NOMO-1 treated with dmso at 0.1 percent for 144 hours (cell line): ENCODE measurements around the gene ZNF764.
A peak's percentile ranks its signal among the peaks of the same experiment; 100 is the strongest.

ENCODE experiments used
- DNase-seq: peaks from one replicate; lab custom pipeline; 2025; ENCODE audit not compliant: unreplicated experiment; lab: John Stamatoyannopoulos, UW

The ZNF764 gene

DNA sequence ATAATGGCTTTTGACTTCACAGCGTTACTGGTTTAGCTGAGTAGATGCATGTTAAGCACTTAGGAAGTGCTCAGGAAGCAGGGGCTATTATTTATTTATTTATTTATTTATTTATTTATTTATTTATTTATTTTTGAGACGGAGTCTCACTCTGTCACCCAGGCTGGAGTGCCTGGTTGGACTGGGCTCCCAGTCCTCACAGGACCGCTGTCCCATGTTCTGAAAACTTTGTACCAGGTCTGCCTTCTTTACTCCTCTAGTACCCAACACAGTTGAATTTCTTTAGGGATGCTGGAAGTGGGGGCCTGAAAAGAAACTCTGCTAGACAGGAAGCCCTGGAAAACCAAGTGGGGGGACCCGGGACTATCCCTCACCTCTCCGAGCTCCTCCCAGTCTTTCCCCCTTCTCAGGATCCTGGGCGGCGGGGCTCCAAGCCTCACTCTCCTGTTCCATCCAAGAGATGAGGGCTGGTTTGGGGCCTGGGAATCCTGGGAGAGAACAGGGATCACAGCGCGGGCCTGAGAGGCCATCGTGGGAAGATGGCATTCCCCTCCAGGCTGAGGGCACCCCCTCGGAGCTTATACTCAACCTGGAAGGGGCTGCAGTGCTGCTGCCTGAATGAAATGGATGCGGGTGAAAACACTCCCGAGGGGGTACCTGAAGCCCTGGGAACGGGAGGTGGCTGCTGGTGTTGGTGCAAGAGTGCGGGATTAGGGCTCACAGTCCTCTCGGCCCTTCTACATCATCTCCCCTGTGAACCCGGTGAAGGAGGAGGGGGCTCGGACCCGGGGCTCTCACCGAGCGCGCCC lies 12.7 kb upstream of the ZNF764 start:
- DNase-seq: no peak

DNA sequence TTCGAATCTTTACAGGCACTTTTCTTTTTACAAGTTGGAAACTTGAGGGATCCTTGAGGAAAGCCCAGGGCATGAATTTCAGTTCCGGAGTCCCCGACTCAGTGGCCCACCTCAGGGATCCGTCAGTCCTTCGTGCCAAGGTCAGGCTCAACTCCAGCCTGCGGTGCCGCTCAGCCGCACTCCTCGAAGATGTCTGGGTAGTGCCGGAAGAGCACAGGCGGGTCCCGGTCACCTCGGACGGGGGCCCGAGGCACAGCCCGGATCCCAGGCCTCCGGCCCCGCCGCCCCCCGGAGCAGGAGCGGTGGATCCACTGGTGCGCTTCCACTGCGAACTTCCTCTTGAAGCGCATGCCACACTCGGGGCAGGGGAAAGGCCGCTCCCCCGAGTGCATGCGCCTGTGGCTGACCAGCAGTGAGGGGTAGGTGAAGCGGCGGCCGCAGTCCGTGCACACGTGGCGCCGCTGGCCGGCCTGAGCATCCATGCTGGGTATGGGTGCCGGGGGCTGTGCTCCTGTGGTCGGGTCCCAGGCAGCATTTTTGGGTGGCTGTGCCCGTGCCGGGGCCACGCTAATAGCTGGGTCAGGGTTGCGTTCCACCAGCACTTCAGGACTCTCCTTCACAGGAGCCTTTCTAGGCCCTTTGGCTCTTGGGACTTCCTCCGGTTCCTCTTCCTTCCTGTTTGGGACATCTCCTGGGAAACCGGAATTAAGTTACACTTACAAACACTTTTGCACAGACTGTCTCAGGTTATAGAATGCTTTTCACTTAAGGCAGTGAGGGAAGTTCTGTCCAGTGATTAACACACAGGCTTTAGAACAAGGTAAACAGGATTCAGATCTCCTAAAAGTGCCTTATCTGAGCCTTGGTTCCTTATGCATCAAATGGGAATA lies 11.8 kb upstream of the ZNF764 start:
- no peak for DNase-seq

DNA sequence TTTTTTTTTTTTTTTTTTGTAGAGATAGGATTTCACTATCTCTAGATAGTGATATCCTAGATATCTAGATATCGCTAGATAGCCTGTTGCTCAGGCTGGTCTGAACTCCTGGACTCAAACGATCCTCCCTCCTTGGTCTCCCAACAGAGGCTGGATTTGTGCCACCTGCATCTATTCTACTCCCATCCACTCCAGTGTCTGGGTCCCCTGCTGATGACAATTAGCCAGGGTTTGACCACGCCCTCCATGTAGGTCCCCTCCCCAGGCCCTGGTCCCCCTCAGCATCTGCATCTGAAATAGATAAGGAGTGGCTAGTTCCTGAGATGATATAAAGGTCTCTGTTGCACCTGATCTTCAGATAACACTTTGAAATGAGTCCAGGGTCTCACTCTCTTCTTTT lies 11.1 kb upstream of the ZNF764 start:
- DNase-seq: no peak

DNA sequence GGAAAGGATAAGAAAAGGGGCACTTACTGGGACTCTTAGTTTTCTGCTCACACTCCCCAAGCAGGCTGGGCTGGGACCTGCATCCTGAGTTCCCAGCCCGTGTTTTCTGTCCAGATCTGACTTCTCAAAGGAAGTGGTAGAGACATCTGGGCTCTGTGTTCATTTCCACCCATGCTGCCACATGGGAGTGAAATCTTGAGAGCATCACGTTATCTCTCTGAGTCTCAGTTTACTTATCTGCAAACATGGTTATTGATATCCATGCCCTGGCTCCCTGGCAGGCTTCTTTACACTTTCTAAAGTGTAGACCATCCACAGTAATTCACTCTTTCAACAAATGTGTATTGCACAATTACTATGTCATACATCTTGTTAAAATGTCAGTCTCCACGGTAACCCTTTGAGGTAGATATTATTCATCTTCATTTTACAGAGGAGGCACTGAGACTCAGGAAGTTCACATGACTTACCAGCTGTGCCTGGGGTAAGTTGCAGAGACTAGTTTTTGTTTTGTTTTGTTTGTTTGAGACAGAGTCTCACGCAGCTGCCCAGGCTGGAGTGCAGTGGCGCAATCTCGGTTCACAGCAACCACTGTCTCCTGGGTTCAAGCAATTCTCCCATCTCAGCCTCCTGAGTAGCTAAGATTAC lies 9.9 kb upstream of the ZNF764 start:
- peak; percentile 85 for DNase-seq

DNA sequence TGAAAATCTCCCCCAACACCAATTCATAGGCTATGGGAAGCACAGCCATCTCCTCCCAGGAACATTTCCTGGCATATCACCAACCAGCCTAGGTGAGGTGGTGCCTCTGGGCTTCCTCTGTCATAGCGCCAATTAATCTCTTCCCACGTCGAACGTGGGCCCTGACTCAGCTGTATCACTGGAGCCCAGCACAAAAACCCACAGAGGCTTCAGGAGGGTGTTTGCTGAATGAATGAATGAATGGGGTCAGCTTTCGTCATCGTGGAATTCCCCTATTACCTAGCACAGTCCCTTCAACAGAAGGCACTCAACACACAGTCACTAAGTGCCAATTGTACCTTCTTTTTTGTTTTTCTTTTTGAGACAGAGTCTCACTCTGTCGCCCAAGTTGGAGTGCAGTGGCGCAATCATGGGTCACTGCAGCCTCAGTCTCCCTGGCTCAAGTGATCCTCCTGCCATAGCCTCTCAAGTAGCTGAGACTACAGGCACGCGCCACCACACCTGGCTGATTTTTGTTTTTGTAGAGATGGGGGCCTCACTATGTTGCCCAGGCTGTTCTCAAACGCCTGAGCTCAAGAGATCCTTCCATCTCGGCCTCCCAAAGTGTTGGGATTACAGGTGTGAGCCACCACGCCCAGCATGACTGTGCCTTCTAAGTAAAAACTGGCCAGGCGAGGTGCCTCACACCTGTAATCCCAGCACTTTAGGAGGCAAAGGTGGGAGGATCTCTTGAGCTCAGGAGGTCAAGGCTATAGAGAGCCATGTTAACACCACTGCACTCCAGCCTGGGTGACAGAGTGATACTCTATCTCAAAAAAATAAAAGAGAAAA lies 9.2 kb upstream of the ZNF764 start:
- no peak for DNase-seq

DNA sequence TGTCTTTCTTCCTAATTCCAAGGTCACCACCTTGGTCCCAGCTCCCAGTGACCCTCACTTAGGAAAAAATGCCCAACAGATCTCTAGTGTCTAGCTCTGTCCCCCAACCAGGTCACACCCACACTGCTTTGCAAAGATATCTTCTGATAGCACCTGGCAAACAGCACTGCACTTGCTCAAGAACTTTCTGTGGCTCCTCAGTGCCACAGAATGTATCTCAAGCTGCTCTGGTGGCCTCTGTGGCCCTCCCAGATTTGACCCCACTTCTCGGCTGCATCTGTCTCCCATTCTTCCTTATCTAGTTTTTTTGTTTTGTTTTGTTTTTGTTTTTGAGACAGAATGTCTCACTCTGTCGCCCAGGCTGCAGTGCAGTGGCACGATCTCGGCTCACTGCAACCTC lies 8.4 kb upstream of the ZNF764 start:
- DNase-seq: no peak

DNA sequence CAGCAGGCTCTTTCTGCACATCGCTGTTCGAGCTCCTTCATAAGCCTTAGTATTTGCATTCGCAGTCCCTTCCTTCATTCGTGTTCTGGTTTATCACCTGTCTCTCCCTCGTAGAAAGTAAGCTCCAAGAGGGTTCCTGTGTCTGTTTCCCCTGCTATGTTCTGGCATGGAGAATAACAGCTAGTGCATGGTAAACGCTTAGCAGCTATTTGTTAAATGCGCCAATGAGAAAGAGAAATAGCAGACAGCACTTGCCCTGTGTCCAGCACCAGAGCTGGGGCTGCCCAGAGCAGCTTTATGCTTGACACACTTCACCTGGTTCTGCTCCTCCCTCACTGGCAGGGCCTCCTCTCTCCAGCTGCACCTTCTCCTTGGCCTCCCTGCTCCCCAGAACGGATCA lies 7.8 kb upstream of the ZNF764 start:
- no peak for DNase-seq

DNA sequence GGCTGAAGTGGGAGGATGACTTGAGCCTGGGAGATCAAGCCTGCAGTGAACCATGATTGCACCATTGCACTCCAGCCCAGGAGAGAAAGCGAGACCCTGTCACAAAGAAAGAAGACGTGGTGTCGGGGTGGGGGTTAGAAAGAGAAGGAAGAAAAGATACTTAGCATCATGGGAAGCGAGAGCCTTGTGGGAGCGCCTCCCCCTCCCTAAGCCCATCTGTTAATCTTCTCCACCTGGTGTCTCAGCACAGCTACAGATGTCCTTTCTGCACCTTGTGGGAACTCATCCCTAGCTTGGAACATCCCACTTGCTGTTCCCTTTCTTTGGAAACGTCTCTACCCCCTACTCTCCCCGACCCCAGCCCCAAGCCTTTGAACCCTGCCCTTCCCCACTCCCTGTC lies 7.4 kb upstream of the ZNF764 start:
- no peak for DNase-seq

DNA sequence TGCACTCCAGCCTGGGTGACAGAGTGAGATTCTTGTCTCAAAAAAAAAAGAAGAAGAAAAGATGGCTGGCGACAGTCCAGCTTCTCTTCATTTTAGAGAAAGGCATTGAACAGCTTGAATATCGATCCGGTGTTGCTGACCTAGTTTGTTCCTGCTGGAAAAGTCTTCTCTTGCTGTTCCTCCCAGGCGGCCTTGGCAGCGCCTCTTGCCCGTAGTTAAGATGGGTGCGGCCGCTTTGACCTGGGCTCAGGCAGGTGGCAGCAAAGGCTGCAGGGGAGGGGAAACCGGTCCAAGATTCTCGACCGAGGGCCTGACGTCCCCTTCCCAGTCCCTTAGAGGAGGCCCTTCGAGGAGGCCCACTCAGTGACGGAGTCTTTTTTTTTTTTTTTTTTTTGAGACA lies 3.8 kb upstream of the ZNF764 start:
- no peak for DNase-seq

DNA sequence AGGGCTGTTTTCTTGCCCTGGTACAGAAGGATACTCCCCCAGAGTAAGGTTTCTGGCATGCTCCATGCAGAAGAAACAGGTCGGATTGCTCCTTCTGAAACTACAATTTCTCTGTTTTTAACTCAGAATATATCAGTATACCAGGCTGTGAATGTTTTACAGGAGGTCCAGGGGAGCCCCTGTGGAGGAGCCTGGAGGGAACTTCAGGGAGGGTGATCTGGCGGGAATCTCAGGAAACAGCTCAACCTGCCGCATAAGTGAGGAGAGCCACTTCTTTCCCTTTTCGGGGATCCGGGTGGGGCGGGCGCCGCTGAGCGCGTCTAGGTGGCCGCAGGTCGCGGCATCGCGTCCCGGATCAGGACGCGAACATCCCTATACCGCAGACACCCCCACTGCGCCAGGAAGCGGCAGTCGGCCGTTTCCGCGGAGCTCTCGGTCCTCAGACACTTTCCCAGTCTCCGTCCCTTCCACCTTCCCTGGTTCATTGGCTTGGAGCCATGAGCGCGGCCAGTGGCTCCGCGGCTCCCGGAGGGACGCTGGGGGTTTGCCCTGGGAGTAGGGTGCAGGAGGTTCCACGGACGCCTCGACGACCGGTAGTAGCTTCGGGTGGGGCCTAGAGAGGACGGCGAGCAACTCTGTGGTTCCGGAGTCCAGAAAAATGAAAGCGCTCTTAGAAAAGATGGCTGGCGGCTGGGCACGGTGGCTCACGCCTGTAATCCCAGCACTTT lies 3.1 kb upstream of the ZNF764 start:
- no peak for DNase-seq

DNA sequence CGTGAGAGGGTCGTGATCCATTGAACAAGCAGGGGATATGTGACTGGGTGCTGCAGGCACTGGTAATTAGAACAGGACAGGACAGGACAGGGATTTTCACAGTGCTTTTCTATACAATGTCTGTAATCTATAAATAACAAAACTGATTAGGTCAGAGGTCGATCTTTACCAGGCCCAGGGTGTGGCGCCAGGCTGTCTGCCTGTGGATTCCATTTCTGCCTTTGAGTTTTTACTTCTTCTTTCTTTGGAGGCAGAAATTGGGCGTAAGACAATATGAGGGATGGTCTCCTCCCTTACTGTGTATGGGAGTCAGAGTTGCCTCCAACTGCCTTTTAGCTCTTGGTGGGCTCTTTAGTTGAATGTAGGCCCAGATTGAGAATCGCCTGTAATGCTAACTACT lies 1.5 kb upstream of the ZNF764 start:
- peak; percentile 19 for DNase-seq

DNA sequence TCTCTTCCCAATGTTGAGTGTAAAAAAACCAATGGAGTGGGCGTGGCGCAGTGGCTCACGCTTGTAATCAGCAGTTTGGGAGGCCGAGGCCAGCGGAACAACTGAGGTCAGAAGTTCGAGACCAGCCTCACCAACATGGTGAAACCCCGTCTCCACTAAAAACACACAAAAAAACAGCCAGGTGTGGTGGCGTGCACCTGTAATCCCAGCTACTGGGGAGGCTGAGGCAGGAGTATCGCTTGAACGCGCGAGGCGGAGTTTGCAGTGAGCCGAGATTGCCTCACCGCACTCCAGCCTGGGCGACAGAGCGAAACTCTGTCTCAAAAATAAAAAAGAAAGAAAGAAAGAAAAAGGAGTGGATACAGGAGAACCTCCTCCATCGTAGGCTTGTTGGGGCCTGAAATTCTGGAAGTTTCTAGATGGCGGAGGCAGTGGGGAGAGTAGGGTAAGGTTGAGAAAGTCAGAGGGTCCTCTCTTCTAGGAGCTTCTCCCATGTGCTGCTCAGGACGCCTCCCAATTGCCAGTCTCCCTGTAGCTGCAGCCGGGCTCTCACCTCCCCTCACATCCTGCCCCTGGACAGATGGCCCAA lies 709 bp upstream of the ZNF764 start:
- no peak for DNase-seq

DNA sequence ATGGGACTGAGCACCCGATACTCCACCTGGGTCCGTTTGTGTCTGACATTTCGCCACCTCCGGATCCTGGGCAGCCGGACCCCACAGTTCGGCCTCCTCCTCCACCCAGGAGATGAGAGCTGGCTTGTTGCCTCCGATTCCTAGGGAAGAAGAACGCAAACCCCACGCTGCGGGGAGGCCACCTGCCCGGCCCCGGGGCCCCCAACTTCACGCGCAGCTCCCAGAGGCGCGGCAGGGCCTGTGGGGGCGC lies 542 bp downstream of the ZNF764 start:
- DNase-seq: no peak

DNA sequence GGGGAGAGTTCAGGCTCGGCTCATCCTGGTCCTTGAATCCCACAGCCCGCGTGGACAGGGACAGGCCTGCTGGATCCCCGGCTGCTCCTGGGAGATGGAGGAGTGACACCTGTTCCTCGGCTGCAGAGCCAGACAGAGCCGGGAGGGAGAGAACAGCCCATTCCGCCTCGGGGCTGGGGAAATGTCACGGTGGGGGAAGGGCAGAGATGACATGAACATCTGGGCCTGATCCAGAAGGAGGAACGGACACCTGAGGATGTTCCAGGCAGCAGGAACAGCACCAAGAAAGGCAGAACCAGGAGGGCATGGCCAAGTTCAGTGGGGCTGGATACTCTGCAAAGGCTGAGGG lies 2.1 kb downstream of the ZNF764 start:
- no peak for DNase-seq

DNA sequence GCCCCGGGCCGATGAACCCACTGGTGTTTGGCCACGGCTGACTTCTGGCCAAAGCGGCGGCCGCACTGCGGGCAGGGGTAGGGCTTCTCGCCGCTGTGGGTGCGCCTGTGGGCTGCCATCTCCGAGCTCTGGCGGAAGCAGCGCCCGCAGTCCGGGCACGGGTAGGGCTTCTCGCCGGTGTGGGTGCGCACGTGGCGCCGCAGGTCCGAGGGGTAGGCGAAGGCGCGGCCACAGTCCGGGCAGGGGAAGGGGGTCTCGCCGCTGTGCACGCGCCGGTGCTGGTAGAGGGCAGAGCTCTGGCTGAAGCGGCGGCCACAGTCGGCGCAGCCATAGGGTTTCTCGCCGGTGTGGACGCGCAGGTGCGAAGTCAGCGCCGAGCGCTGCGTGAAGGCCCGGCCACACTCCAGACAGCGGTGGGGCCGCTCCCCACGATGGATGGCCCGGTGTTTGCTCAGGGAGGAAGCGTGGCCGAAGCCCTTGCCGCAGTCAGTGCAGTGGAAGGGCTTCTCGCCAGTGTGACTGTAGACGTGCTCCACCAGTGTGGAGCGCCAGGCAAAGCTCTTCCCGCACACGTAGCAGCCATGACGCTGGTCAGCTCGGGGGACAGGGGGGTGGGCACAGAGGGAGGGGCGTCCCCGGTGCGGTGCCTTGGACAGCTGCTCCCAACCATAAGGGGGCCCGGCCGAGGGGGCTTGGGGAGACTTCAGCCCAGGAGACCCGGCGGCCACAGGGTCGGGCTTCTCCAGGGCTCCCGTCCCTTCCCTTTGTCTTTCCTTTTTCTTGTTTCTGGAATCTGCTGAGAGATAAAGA lies 2.7 kb downstream of the ZNF764 start:
- DNase-seq: no peak

DNA sequence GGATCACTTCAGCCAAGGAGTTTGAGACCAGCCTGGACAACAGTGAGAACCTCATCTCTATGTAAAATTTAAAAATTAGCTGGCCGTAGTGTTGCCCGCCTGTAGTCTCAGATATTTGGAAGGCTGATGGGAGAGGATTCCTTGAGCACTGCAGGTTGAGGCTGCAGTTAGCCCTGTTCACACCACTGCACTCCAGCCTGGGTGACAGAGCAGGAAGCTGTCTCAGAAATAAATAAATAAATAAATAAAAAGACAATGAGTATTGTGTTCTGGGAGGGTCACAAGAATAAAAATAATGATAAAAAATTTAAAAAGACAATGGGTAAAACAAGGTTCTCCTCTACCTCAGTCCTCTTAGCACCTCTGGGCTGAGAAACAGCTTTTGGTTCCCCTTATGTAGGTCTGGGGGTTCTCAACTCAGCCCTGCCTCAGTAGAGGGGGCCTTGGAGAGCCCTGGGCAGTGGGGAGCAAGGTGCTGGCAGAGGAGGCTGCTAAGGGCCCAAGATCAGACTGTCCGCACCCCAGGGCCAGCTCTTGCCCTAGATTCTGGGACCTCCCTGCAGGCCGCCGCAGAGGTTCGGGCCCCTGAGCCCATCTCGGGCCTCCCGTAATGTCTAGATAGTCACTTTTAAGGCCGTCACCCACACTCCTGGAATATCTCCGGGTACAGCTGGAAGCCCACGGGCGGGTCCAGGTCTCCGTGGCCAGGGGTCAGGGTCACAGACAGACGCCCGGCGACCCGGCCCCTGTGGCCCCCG lies 3.4 kb downstream of the ZNF764 start:
- no peak for DNase-seq

DNA sequence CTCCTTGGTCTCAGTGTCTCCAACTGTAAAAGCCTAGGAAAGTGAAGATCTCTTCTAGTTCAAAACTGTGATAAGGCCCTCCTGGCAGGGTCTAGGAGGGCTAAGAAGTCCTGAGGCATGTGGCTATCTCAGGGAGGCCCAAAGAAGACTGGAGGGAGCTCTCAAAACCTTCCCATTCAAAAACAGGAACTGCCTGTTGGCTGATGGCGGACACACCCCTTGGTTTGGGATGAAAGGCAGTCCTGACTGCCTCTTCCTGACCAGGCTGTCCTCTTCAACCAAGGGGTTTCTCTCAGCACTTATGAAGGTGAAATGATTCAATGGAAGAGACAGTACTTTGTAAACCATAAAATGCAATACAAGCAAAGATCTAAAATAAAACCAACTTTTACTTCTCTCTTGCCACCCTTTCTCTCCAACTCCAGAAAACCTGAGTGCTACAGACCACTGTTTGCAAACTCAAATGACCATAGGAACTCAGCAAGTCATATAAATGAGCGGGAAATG lies 4.7 kb downstream of the ZNF764 start:
- DNase-seq: peak; percentile 9

DNA sequence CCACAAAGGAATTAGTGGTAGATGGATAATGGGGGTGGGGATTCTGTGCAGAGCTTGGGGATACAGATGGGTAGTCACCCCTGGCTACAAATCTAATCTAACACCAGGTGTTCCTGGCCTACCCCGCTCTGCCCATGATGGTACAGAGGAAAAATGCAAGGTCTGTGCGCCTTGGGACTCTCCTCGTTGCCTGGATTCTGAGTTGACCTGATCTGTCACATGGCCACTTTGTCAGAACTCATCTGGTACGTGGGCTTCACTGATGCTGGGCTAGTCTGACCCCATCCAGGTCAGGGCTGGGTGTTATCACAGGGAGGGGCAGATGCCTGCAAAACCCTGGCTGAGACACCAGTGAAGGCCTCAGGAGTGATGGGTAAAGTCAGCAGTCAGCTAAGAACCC lies 5.2 kb downstream of the ZNF764 start:
- DNase-seq: no peak

DNA sequence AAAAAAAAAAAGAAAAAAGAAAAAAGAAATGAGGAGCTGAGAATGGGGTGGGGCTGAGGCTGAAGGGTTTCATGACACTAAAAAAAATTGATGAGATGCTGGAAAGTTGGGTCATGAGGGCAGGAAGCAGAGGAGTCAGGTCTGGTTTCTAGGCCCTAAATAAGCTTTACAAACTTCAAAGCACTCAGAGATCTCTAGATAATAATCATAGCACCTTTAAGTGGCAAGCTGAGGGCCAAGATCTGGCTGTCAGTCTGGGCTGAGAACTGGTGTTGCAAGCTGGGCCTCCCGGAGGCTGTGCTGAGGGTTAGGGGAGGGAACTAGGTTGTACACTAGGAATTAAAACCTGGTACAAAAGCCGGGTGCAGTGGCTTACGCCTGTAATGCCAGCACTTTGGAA lies 6.4 kb downstream of the ZNF764 start:
- DNase-seq: no peak
